IPS-15b (cell line): Measurements from ENCODE around the gene SLC24A3.

Source experiments
- H3K27me3 ChIP-seq: one replicate; pipeline ENCODE4 v1.6.1; 2013; ENCODE audit warnings: low read length; ENCODE audit not compliant: control insufficient read depth, insufficient read depth
- H3K36me3 ChIP-seq: one replicate; pipeline ENCODE4 v1.6.1; 2013; ENCODE audit warnings: low read length; ENCODE audit not compliant: control insufficient read depth, insufficient read depth
- H3K4me1 ChIP-seq: one replicate; pipeline ENCODE4 v1.6.1; 2013; ENCODE audit warnings: mild to moderate bottlenecking, low read length; ENCODE audit not compliant: control insufficient read depth, insufficient read depth
- H3K4me3 ChIP-seq: one replicate; pipeline ENCODE4 v1.5.1; 2013; ENCODE audit warnings: low read depth, low read length
- H3K9ac ChIP-seq: one replicate; pipeline ENCODE4 v1.6.1; 2013; ENCODE audit warnings: low read depth, mild to moderate bottlenecking, low read length
- H3K9me3 ChIP-seq: one replicate; pipeline ENCODE4 v1.6.1; 2013; ENCODE audit warnings: mild to moderate bottlenecking, low read length; ENCODE audit not compliant: control insufficient read depth, insufficient read depth

Gene SLC24A3

GRCh38 chr20:19710336-19711120, 498.1 kb downstream of the SLC24A3 start:
- Histone ChIP-seq H3K36me3 (no peaks in the 10 kb centered on the region), H3K9ac (no peak overlapping the region), H3K9me3 (no peaks in the 10 kb centered on the region), H3K4me3 (no peak overlapping the region), H3K27me3 (no peaks in the 10 kb centered on the region), H3K4me1 (no peaks in the 10 kb centered on the region)

GRCh38 chr20:19711126-19711525, 498.7 kb downstream of the SLC24A3 start:
- H3K4me1 ChIP-seq: no peaks in the 10 kb centered on the region

GRCh38 chr20:19712721-19713260, 500.3 kb downstream of the SLC24A3 start:
- H3K9ac ChIP-seq: no peak overlapping the region
- H3K27me3 ChIP-seq: no peaks in the 10 kb centered on the region
- H3K36me3 ChIP-seq: no peaks in the 10 kb centered on the region

More at GRCh38 chr20:19711126-19711525, 498.7 kb downstream of the SLC24A3 start:
- H3K9ac ChIP-seq: no peak overlapping the region
- H3K4me3 ChIP-seq: no peak overlapping the region
- no peaks in the 10 kb centered on the region for H3K27me3 ChIP-seq
- no peaks in the 10 kb centered on the region for H3K36me3 ChIP-seq
- no peaks in the 10 kb centered on the region for H3K9me3 ChIP-seq

GRCh38 chr20:19713822-19714578, 501.6 kb downstream of the SLC24A3 start:
- H3K9ac ChIP-seq: no peak overlapping the region
- H3K9me3 ChIP-seq: no peaks in the 10 kb centered on the region
- H3K27me3 ChIP-seq: no peaks in the 10 kb centered on the region
- no peaks in the 10 kb centered on the region for H3K36me3 ChIP-seq
- H3K4me1 ChIP-seq: no peaks in the 10 kb centered on the region
- no peak overlapping the region for H3K4me3 ChIP-seq

More at GRCh38 chr20:19712721-19713260, 500.3 kb downstream of the SLC24A3 start:
- H3K9me3 ChIP-seq: no peaks in the 10 kb centered on the region
- H3K4me3 ChIP-seq: no peak overlapping the region
- no peaks in the 10 kb centered on the region for H3K4me1 ChIP-seq

- Histone ChIP-seq H3K27me3 (no peaks in the 10 kb centered on the region), H3K4me1 (no peaks in the 10 kb centered on the region), H3K9ac (no peak overlapping the region), H3K9me3 (no peaks in the 10 kb centered on the region), H3K4me3 (no peak overlapping the region), H3K36me3 (no peaks in the 10 kb centered on the region)
Observed at GRCh38 chr20:19714579-19714840, 502.1 kb downstream of the SLC24A3 start.

GRCh38 chr20:19715986-19716385, 503.5 kb downstream of the SLC24A3 start:
- Histone ChIP-seq H3K9me3 (no peaks in the 10 kb centered on the region), H3K36me3 (no peaks in the 10 kb centered on the region), H3K4me3 (no peak overlapping the region), H3K27me3 (no peaks in the 10 kb centered on the region), H3K4me1 (no peaks in the 10 kb centered on the region), H3K9ac (no peak overlapping the region)

GRCh38 chr20:19718880-19719279, 506.4 kb downstream of the SLC24A3 start:
- H3K9ac ChIP-seq: no peak overlapping the region
- H3K27me3 ChIP-seq: no peaks in the 10 kb centered on the region
- H3K4me1 ChIP-seq: no peaks in the 10 kb centered on the region
- H3K9me3 ChIP-seq: no peaks in the 10 kb centered on the region
- no peak overlapping the region for H3K4me3 ChIP-seq
- no peaks in the 10 kb centered on the region for H3K36me3 ChIP-seq

GRCh38 chr20:19720991-19721390, 508.5 kb downstream of the SLC24A3 start:
- H3K9ac ChIP-seq: no peak overlapping the region
- H3K36me3 ChIP-seq: no peaks in the 10 kb centered on the region
- no peaks in the 10 kb centered on the region for H3K4me1 ChIP-seq
- no peaks in the 10 kb centered on the region for H3K27me3 ChIP-seq
- no peak overlapping the region for H3K4me3 ChIP-seq
- no peaks in the 10 kb centered on the region for H3K9me3 ChIP-seq

- H3K4me1 ChIP-seq: no peaks in the 10 kb centered on the region
- no peak overlapping the region for H3K4me3 ChIP-seq
- H3K27me3 ChIP-seq: no peaks in the 10 kb centered on the region
- H3K9ac ChIP-seq: no peak overlapping the region
- no peaks in the 10 kb centered on the region for H3K36me3 ChIP-seq
- H3K9me3 ChIP-seq: no peaks in the 10 kb centered on the region
Observed at GRCh38 chr20:19723051-19723450, 510.6 kb downstream of the SLC24A3 start.

- no peaks in the 10 kb centered on the region for H3K36me3 ChIP-seq
- no peaks in the 10 kb centered on the region for H3K4me1 ChIP-seq
- no peaks in the 10 kb centered on the region for H3K9me3 ChIP-seq
- no peak overlapping the region for H3K9ac ChIP-seq
- H3K4me3 ChIP-seq: no peak overlapping the region
- H3K27me3 ChIP-seq: no peaks in the 10 kb centered on the region
Observed at GRCh38 chr20:19723813-19724430, 511.5 kb downstream of the SLC24A3 start.

- Histone ChIP-seq H3K9me3 (no peaks in the 10 kb centered on the region), H3K27me3 (no peaks in the 10 kb centered on the region), H3K4me1 (no peaks in the 10 kb centered on the region), H3K9ac (no peak overlapping the region), H3K4me3 (no peak overlapping the region), H3K36me3 (no peaks in the 10 kb centered on the region)
Observed at GRCh38 chr20:19725373-19725772, 512.9 kb downstream of the SLC24A3 start.
